C4-2B (cell line): ENCODE measurements around the gene USPL1.

Source experiments
- CTCF ChIP-seq: fragments of 450-650 bp; conservative IDR thresholded peaks from 2 replicates; pipeline ENCODE4 v1.5.1; 2017; ENCODE audit warnings: mild to moderate bottlenecking
- ZFX ChIP-seq: fragments of 450-650 bp; IDR thresholded peaks from 2 replicates; pipeline ENCODE4 v1.6.1; 2017

DNA sequence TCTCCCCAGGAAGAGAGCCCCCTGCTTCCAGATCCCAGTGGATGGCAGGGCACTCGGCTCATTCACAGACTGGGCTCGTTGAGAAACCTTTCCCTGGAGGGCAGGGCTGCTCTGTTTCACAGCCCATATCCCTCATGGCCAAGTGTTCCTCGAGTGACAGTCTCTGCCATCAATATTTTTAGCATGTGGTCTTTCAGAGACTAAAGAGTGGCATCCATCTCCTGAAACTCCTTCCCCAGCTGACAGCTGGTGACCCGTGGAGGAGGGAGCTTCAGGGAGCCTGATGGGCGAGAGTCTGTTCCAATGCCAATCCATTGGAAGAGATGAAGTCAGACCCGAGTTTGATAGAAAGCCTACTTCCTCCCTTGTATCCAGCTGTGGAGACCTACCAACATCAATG, 86.9 kb downstream of the USPL1 start:
- no peak for TF ChIP-seq CTCF
- no peak for TF ChIP-seq ZFX
